HG02623 (cell line): ENCODE data around the gene SEPTIN3.

ENCODE experiments used
- ATAC-seq: cut with Tn5 transposase; IDR thresholded peaks from one replicate; pipeline ENCODE4 v1.9.1; 2021; ENCODE audit warnings: moderate library complexity; ENCODE audit not compliant: unreplicated experiment

SEPTIN3 gene

DNA sequence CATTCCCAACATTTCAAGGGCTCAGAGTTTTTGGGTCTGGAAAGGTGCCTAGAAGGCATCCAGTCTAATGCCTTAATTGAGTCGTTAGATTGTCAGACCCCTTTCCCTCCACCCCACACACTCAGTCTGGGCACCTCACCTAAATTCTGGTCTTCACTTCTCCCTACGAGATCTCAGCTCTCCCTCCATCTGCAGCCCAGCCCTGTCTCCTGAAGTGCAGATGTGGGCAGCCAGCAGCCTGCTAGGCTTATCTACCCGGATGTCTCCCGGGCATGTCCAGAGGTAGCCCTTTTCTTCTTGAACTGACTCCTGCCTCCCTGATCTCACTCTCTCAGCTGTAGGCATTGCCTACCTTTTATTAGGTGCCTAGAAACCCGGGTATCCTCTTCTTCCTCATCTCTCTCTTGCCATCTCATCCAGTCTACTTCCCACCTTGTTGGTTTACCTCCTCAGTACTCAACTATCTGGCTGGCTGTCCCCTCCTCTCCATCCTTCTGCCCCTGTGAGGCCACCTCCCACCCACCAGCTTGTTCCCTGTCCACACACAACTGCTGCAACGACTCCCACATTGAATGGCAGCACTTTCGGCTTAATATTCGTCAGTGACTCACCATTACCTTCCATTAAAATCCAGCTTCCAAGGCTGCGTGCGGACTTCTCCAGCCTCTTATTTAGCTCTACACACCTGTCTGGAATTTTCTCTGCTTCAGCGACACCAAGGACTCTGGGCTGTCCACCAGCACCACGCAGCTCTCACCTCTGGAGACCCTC is 6.2 kb downstream of the SEPTIN3 start:
- no peak for ATAC-seq

DNA sequence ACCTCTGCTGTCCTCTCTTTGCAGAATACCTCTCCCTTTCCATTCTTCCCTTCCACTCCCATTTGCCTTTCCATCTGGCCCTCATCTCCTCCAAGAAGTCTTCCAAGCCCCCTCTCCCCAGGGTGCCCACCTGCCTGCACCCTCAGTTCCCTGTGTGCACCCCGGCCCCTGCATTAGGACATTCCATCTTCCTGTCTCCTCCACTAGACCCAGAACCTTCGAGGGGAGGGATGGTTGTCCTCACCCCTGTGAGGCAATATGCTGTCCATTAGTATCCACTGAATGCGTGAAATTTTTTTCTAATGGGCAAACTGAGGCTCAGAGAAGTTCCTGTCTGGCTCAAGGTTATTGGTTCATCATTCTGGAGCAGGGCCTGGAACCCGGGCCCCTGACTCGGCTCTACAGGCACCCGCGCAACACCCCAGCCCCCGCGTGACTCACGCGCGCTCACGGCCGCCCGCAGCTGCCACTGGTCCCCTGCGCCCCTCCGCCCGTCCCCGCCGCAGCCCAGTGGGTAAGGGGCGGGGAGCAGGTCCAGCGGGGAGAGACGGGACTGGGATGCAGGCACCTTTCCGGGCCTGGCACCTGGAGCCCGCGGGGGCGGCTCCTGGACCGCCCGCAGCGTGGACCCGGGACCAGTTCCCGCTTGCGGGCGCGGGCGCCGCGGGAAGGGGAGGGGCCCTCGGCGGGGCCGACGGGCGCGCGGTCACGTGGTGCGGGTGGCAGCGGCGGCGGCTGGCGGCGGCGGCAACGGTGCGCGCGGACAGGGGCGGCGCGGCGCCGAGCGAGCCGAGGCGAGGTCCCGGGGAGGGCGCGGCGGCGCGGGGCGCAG is 7.0 kb downstream of the SEPTIN3 start:
- ATAC-seq: no peak

GRCh38 chr22:41976961-41977566 is 7.8 kb downstream of the SEPTIN3 start:
- no peak for ATAC-seq

DNA sequence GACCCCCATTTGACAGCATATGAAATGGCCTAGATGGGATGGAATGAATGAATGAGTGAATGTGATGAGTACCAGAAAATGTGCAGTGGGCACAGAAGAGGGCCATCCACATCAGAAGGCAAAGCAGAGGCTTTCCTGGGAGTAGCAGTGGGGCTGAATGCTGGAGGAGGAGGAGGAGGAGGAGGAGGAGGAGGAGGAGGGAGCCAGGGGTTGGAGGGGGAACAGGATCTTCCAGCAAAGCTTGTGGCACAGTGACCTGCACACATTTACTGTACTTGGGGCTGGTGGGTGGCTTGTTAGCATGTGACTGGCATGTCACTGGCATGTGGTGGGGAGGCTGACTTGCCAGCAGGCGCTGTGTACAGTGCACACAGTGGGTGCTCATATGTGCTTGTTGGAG is 9.5 kb downstream of the SEPTIN3 start:
- no peak for ATAC-seq

DNA sequence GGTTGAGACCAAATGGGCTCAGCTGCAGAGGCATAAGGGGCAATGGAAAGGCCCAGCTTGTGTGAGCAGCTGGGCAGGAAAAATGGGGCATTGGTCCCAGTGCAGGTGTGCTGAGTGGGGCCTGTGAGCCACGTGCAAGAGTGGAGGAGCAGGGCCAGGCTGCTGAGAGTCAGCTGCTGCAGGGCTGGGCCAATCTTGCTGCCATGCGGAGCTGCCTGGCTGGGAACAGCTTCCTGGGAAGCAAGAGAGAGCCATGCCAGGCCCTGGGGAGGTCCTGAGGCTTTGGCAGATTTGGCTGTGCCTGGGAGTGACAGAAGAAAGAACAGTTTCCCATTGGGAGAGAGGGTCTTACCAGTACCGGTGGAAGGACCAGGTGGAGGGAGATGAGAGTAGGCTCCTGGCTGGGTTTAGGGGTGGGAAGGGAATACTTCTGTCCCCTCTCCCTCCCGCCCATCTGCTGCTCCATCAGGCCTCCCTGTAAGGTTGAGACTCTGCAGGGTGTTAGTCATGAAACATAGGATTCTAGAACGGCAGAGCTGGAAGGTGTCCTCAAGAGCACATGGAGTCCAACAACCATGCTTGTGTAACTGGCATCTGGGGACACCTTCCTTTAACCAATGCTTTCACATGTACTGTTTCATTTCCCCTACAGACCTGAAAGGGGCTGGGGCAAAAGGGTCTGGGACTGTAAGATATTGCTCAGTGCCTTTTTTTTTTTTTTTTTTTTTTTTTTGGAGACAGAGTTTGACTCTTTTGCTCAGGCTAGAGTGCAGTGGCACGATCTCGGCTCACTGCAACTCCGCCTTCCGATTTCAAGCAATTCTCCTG is 10.4 kb downstream of the SEPTIN3 start:
- no peak for ATAC-seq

DNA sequence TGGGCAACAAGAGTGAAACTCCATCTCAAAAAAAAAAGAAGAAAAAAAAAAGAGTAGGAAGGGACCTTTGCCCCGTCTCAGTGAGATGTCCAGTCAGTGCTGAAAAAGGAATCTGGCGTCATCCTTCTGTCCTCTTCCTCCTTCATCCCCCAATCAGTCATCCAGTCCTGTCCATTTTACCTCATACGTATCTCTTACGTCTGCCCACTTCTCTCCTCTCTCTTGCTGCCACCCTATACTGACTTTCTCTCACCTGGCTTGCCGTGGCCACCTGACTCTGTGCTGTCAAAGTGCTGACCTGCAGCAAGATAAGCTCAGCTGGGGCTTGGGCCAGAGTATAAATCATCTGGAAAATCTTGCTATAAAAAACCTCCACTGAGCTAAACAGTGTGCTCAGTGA is 13.6 kb downstream of the SEPTIN3 start:
- ATAC-seq: no peak

DNA sequence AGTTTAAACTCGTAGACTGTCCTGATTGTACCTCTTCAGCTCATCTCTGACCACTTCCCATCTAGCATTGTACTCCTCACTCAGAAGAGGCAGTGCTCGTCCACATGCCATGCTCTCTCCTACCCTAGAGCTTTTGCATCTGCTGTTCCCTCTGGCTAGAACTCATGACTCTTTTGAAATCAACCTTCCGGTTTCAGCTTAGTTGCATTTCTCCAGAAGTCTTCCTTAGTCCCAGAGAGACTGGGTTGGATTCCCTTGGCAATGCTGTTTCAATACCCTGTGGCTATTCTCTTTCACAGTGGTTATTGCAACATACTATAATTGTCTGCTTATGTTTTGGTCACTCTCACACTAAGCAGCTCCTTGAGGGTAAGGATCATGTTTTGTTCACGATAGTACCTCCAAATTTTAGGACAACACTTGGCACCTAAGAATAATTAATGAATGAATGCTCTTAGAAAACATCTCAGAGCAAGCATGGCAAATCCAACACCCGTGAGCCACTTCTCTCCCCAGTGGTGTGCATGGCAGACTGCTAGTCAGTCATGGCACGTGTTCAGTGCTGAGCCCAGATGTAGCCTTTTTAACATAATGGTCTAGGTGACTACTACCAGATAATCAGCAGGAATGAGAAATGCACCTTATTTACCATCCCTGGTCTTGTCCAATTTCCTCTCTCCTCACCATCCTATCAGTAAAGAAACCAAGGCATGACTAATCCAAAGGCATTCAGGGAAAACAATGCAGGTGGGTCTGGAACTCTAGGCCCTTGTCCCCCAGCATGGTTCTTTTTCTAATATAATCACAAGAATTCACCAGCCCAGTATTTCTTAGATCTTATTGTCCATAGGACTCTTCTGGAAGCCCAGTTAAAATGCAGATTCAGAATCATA is 14.5 kb downstream of the SEPTIN3 start:
- no peak for ATAC-seq

DNA sequence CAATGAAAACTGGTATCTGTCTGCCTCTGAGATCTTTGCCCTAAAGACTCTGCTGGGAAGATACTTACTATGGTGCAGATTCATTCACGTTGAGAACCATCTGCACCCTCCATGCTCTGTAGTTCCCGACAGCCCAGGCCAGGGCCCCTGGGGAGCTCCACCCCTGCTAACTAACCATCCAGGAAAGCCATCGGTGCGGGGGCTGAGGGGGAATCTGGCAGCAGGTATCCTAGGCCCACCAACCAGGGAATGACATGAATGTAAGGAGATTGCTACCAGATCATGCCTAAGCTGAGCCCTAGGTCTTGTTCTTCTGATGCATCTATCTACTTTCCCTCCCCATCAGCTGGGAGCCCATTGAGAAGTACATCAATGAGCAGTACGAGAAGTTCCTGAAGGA is 18.0 kb downstream of the SEPTIN3 start:
- no peak for ATAC-seq

- ATAC-seq: no peak
These were observed 20.0 kb downstream of the SEPTIN3 start for GRCh38 chr22:41989246-41989645.

GRCh38 chr22:41991111-41991510 is 21.9 kb downstream of the SEPTIN3 start:
- ATAC-seq: no peak

DNA sequence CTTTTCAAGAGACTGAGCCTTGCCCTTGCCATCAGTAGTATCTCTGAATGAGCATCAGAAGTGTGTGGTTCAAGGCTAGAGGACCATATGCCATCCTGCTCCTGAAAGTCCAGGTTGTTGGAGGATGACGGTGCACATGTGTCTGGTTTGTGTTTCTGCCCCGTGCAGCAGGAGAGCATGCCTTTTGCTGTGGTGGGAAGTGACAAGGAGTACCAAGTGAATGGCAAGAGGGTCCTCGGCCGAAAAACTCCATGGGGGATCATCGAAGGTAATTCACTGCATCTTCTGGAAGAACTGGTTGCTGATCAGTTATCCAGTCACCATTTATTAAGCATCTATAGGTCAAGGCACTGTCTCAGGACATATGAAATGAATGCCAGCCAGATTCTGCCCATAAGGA is 23.3 kb downstream of the SEPTIN3 start:
- ATAC-seq: no peak

- ATAC-seq: no peak
These were observed 26.0 kb downstream of the SEPTIN3 start for GRCh38 chr22:41995211-41995610.

DNA sequence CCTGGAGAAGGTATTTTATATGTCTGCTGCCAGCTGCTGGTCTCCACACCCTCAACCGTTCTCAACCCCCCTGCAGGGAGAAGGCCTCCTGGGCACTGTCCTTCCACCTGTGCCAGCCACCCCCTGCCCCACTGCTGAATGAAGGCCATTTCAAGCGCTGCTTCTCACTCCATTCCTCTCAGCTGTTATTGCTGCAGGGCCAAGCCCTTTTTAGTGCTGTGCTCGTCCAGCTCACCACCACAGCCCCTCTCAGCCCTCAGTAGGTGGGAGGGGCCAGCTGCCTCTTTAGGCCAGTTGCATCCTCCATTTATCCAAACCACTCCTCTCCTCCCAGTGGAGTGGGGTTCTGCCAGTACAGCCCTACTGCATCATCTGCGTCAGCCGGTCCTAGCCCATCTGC is 27.6 kb downstream of the SEPTIN3 start:
- no peak for ATAC-seq

GRCh38 chr22:41998361-41999261 is 29.4 kb downstream of the SEPTIN3 start, which contains the start of gene WBP2NL:
TSS of gene WBP2NL (plus strand) at chr22:41998788. CDS start at chr22:41998819, 31 bp downstream.
- peak; percentile 82 for ATAC-seq

GRCh38 chr22:42000466-42000865 is 31.2 kb downstream of the SEPTIN3 start:
- ATAC-seq: no peak

GRCh38 chr22:42001121-42001520 is 31.9 kb downstream of the SEPTIN3 start:
- ATAC-seq: no peak

DNA sequence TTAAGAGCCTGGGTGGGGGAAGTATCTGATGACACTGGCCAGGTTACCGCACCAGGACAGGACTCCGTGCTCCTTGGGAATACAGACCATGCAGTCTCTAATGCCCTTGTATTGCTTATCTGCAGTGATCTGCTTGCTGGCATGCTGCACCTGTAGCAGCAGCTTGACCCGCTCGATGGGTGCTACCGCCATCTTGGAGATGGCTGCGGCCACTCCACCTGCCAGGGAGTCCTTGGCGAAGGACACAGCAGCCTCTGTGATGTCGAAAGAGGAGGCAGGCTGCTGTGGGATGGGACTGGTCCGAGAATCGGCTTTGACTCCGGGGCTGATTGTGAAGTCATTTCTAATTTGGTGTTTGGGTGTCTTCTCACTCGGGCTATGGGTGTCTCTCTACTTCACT is 32.5 kb downstream of the SEPTIN3 start:
- ATAC-seq: no peak

- ATAC-seq: no peak
These were observed 38.7 kb downstream of the SEPTIN3 start for GRCh38 chr22:42007922-42008321.

DNA sequence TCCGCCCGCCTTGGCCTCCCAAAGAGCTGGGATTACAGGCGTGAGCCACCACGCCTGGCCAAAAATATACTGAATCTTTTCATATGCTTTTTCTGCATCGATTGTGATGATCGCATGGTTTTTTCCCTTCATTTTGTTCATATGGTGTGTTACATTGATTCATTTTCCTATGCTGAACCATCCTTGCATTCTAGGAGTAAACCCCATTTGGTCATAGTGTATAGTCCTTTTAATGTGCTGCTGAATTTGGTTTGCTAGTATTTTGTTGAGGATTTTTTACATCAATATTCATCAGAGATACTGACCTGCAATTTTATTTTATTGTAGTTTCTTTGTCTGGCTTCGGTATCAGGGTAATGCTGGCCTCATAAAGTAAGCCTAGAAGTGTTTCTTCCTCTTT is 41.5 kb downstream of the SEPTIN3 start:
- no peak for ATAC-seq
